Endothelial cell of umbilical vein (primary cell): ENCODE results near the gene FHIT. TPM values are rescaled to one million over a fixed set of nuclear protein-coding genes. Genes with fewer than 3 reads are reported as not detected.

Experiments
- BruUV-seq: library from RNA; stranded (reverse); fragments of 400-500 nt; replicated peaks from 2 replicates; lab custom pipeline; 2021; lab: Mats Ljungman, UMichigan
- CTCF ChIA-PET: fragments of 300-600, 350-600 bp; sonication (Branson Sonifier 250); formaldehyde crosslinking; loops from one replicate; lab custom pipeline; 2021; ENCODE audit warnings: antibody characterized with exemption, inconsistent platforms; lab: Charles Lee
- POLR2A ChIA-PET: fragments of 300-600, 350-600 bp; sonication (Branson Sonifier 250); formaldehyde crosslinking; loops from one replicate; lab custom pipeline; 2021; ENCODE audit warnings: antibody characterized with exemption, inconsistent platforms; lab: Charles Lee
- DNase-seq: peaks from one replicate; pipeline ENCODE4 v3.0.0-alpha.2; 2011; ENCODE audit warnings: low read depth, low spot score
- FAIRE-seq: peaks from 2 replicates; lab custom pipeline; 2011; peaks lifted over from hg19 to GRCh38; lab: Jason Lieb, UNC
- H2AFZ ChIP-seq: 2 replicates; pipeline ENCODE4 v1.6.0; 2012; ENCODE audit warnings: low read depth, low read length, control low read depth, inconsistent platforms
- H3K27ac ChIP-seq: 2 replicates; pipeline ENCODE4 v1.5.1; 2011; ENCODE audit warnings: low read depth, mild to moderate bottlenecking, control low read depth, low read length, moderate library complexity; ENCODE audit not compliant: insufficient read depth
- H3K27me3 ChIP-seq, 2 experiments: 2 replicates each; pipeline versions ENCODE4 v1.6.0 to v1.6.1; 2011; ENCODE audit warnings: low read length in 2 of 2, mixed read lengths in 1 of 2; ENCODE audit not compliant: control insufficient read depth in 2 of 2, insufficient read depth in 2 of 2
- H3K36me3 ChIP-seq, 2 experiments: 2 replicates in 1 of 2; 3 replicates in 1 of 2; pipeline ENCODE4 v1.5.1; 2011; ENCODE audit warnings: low read length in 2 of 2, mild to moderate bottlenecking in 1 of 2, moderate library complexity in 1 of 2; ENCODE audit not compliant: control insufficient read depth in 2 of 2, insufficient read depth in 2 of 2; ENCODE audit errors: extremely low read depth in 1 of 2
- H3K4me1 ChIP-seq: 3 replicates; pipeline ENCODE4 v1.5.1; 2011; ENCODE audit warnings: mild to moderate bottlenecking, low read length; ENCODE audit not compliant: control insufficient read depth, insufficient read depth; ENCODE audit errors: extremely low read depth
- H3K4me2 ChIP-seq: 2 replicates; pipeline ENCODE4 v1.6.1; 2011; ENCODE audit warnings: low read length, control low read depth, mixed read lengths; ENCODE audit not compliant: insufficient read depth
- H3K4me3 ChIP-seq, 3 experiments: fragments of 200-600 bp in 1 of 3; sonication (generic), shearing (Covaris generic) in 1 of 3; replicated peaks in 1 of 3; 2 replicates each; pipeline ENCODE4 v1.5.1; 2011 to 2016; ENCODE audit warnings: control low read depth in 3 of 3, low read length in 3 of 3, mild to moderate bottlenecking in 2 of 3, inconsistent platforms in 1 of 3, low read depth in 1 of 3, moderate library complexity in 1 of 3; ENCODE audit not compliant: insufficient read depth in 1 of 3
- H3K79me2 ChIP-seq: 2 replicates; pipeline ENCODE4 v1.6.0; 2012; ENCODE audit warnings: low read length, inconsistent platforms; ENCODE audit not compliant: control insufficient read depth, insufficient read depth
- H3K9ac ChIP-seq: replicated peaks from 2 replicates; pipeline ENCODE3; 2011; ENCODE audit warnings: low read length, control low read depth; ENCODE audit not compliant: insufficient read depth; ENCODE audit errors: extremely low read depth
- H3K9me1 ChIP-seq: replicated peaks from 3 replicates; pipeline ENCODE4 v1.6.0; 2011; ENCODE audit warnings: mild to moderate bottlenecking, low read length; ENCODE audit not compliant: control insufficient read depth, insufficient read depth; ENCODE audit errors: extremely low read depth
- H3K9me3 ChIP-seq: replicated peaks from 2 replicates; pipeline ENCODE4 v1.5.1; 2012; ENCODE audit warnings: low read length, inconsistent platforms; ENCODE audit not compliant: control insufficient read depth, insufficient read depth
- H4K20me1 ChIP-seq: replicated peaks from 2 replicates; pipeline ENCODE3; 2011; ENCODE audit warnings: mild to moderate bottlenecking, low read length; ENCODE audit not compliant: control insufficient read depth, insufficient read depth; ENCODE audit errors: extremely low read depth
- CTCF ChIP-seq, 2 donors: IDR thresholded peaks; 1 replicate in 1 of 2; 2 replicates in 1 of 2; pipeline ENCODE4 v1.5.1; 2011; ENCODE audit warnings: low read length in 2 of 2, mild to moderate bottlenecking in 2 of 2, moderate library complexity in 2 of 2, control low read depth in 1 of 2, inconsistent platforms in 1 of 2, low read depth in 1 of 2; ENCODE audit not compliant: insufficient read depth in 1 of 2; ENCODE audit errors: extremely low read depth in 1 of 2
- EZH2 ChIP-seq: IDR thresholded peaks from 2 replicates; pipeline ENCODE4 v1.6.1; 2012; ENCODE audit warnings: borderline replicate concordance, low read depth, mild to moderate bottlenecking, moderate library complexity, low read length, inconsistent platforms; ENCODE audit not compliant: severe bottlenecking
- FOS ChIP-seq: IDR thresholded peaks from 2 replicates; pipeline ENCODE4 v1.6.1; 2011; ENCODE audit warnings: mild to moderate bottlenecking, low read length, moderate library complexity, borderline replicate concordance; ENCODE audit not compliant: insufficient read depth
- GATA2 ChIP-seq: IDR thresholded peaks from 2 replicates; pipeline ENCODE4 v1.7.0; 2011; ENCODE audit warnings: low read depth, mild to moderate bottlenecking, moderate library complexity, mixed read lengths, low read length; ENCODE audit not compliant: insufficient read length, insufficient read depth
- JUN ChIP-seq: IDR thresholded peaks from 2 replicates; pipeline ENCODE4 v1.6.1; 2011; ENCODE audit warnings: borderline replicate concordance, low read depth; ENCODE audit not compliant: insufficient read length, insufficient read depth
- MAX ChIP-seq: IDR thresholded peaks from 2 replicates; pipeline ENCODE4 v1.6.1; 2011; ENCODE audit not compliant: insufficient read depth, insufficient read length
- MYC ChIP-seq: IDR thresholded peaks from one replicate; pipeline ENCODE4 v1.6.1; 2011; ENCODE audit warnings: mild to moderate bottlenecking, low read depth, low read length
- POLR2A ChIP-seq: IDR thresholded peaks from 2 replicates; pipeline ENCODE4 v1.6.1; 2012; ENCODE audit warnings: low read depth, mild to moderate bottlenecking, control low read depth, low read length
- POLR2AphosphoS5 ChIP-seq: IDR thresholded peaks from 2 replicates; pipeline ENCODE4 v1.6.1; 2012; ENCODE audit warnings: low read depth, mild to moderate bottlenecking, control low read depth, low read length, moderate library complexity; ENCODE audit not compliant: insufficient read depth
- dilution Hi-C: fragments of 300-500 bp; cut with MboI; formaldehyde crosslinking; loops from one replicate; pipeline ENCODE4 v1.15.0; 2019; ENCODE audit warnings: low sequenced_read_pairs; ENCODE audit not compliant: extremely low pct_ligation_motif_present
- intact Hi-C: fragments of 100-400 bp; cut with micrococcal nuclease; formaldehyde crosslinking; loops from one replicate; pipeline ENCODE4 v1.10.0; 2022
- polyA plus RNA-seq, 4 experiments: library from polyadenylated mRNA; depleted of rRNA in 3 of 4; stranded (reverse) in 3 of 4; unstranded in 1 of 4; fragments of >200 nt; gene quantifications; 2 replicates each; pipeline versions ENCODE4 v1.2.1 to v1.2.3, GENCODE V29; 2011 to 2012; ENCODE audit warnings: missing spikeins in 1 of 4
- total RNA-seq: library from RNA; stranded (reverse); gene quantifications from 2 replicates; pipeline ENCODE4 v1.2.3, GENCODE V29; 2021

The FHIT gene
- total and polyA plus RNA-seq, 2 donors (not counting 3 experiments of a cell fraction or from before 2014, with no cell fraction given) = 0.47 to 2.2 TPM

- Histone ChIP-seq H3K9me1 (no peaks in the 10 kb centered on the region), H3K9ac (no peak overlapping the region), H3K27me3 (no peaks in the 10 kb centered on the region), H3K79me2 (no peaks in the 10 kb centered on the region), H3K36me3 (no peaks in the 10 kb centered on the region), H3K9me3 (peaks cover 3% of the 10 kb centered on the region), H2AFZ (no peak overlapping the region), H3K27ac (no peak overlapping the region), H3K4me2 (no peak overlapping the region), H3K4me3 (no peak overlapping the region), H4K20me1 (no peaks in the 10 kb centered on the region), H3K4me1 (no peaks in the 10 kb centered on the region)
- CTCF ChIA-PET = no interaction called here
- BruUV-seq = no TSS peak
- dilution Hi-C loops (no loop called here), intact Hi-C loops (no loop called here)
- TF ChIP-seq MYC (no peak), POLR2A (no peak), CTCF (IDR thresholded peaks at IDR 0.05; ENCODE audit: extremely low read depth in 1 of 2, insufficient read depth in 1 of 2, low read depth in 1 of 2, low read length in 2 of 2) (no peak), MAX (no peak), GATA2 (no peak), JUN (no peak), EZH2 (no peak), POLR2AphosphoS5 (no peak), FOS (no peak)
- POLR2A ChIA-PET = no interaction called here
- DNase-seq = no peak
- FAIRE-seq = no peak
Measured at GRCh38 chr3:59996056-59996455, 1255.2 kb downstream of the FHIT start.
